Smooth muscle cell (in vitro differentiated cells): ENCODE measurements around the gene CPNE9. TPM values are rescaled to one million over a fixed set of nuclear protein-coding genes. Genes with fewer than 3 reads are reported as not detected.

ENCODE experiments used
- DNase-seq: peaks from one replicate; lab custom pipeline; 2025; ENCODE audit not compliant: unreplicated experiment; lab: John Stamatoyannopoulos, UW
- H2AFZ ChIP-seq: fragments of 200-600 bp; sonication (generic); 2 replicates; pipeline ENCODE4 v1.6.0; 2016; ENCODE audit warnings: antibody characterized with exemption, low read depth, mild to moderate bottlenecking
- H3F3A ChIP-seq: fragments of 200-600 bp; sonication (generic); 2 replicates; pipeline ENCODE4 v1.6.0; 2017; ENCODE audit warnings: antibody characterized with exemption, low read depth
- H3K27ac ChIP-seq: fragments of 200-600 bp; sonication (generic); 2 replicates; pipeline ENCODE4 v1.5.1; 2016; ENCODE audit warnings: low read depth, mild to moderate bottlenecking
- H3K27me3 ChIP-seq: fragments of 200-600 bp; sonication (generic); 2 replicates; pipeline ENCODE4 v1.6.1; 2016; ENCODE audit warnings: low read depth, mild to moderate bottlenecking
- H3K36me3 ChIP-seq: fragments of 200-600 bp; sonication (generic); 2 replicates; pipeline ENCODE4 v1.5.1; 2016; ENCODE audit warnings: low read depth
- H3K4me1 ChIP-seq: fragments of 200-600 bp; sonication (generic); 2 replicates; pipeline ENCODE4 v1.5.1; 2016; ENCODE audit warnings: low read depth
- H3K4me2 ChIP-seq: fragments of 200-600 bp; sonication (generic); 2 replicates; pipeline ENCODE4 v1.6.0; 2016; ENCODE audit warnings: mild to moderate bottlenecking
- H3K4me3 ChIP-seq: fragments of 200-600 bp; sonication (generic); 2 replicates; pipeline ENCODE4 v1.5.1; 2016; ENCODE audit warnings: mild to moderate bottlenecking
- H3K79me2 ChIP-seq: fragments of 200-600 bp; sonication (generic); 2 replicates; pipeline ENCODE4 v1.6.0; 2016; ENCODE audit warnings: low read depth, mild to moderate bottlenecking
- H3K9ac ChIP-seq: fragments of 200-600 bp; sonication (generic); 2 replicates; pipeline ENCODE4 v1.6.0; 2016; ENCODE audit warnings: low read depth
- H3K9me3 ChIP-seq: fragments of 200-600 bp; sonication (generic); replicated peaks from 2 replicates; pipeline ENCODE4 v1.5.1; 2016; ENCODE audit warnings: low read depth
- H4K20me1 ChIP-seq: fragments of 200-600 bp; sonication (generic); 2 replicates; pipeline ENCODE4 v1.6.0; 2016; ENCODE audit warnings: low read depth
- CTCF ChIP-seq: fragments of 200-600 bp; sonication (generic); IDR thresholded peaks from 2 replicates; pipeline ENCODE4 v1.5.1; 2017; ENCODE audit warnings: borderline replicate concordance, mild to moderate bottlenecking, antibody characterized with exemption; ENCODE audit not compliant: insufficient read depth, poor library complexity, severe bottlenecking
- WGBS: methylation state at CpG from one replicate; pipeline ENCODE4 v1.1.7; 2016; ENCODE audit warnings: low lambda C conversion rate; 5-methylcytosine and 5-hydroxymethylcytosine counted together
- polyA plus RNA-seq: library from polyadenylated mRNA; unstranded; fragments of >200 nt; fragmentation: Nextera tagmentation; extraction: Ambion mirVana; gene quantifications from 2 replicates; pipeline ENCODE4 v1.2.1, GENCODE V29; 2016
- total RNA-seq: library from RNA; depleted of rRNA; stranded (reverse); fragments of >200 nt; gene quantifications from 2 replicates; pipeline ENCODE4 v1.2.3, GENCODE V29; 2014

Gene CPNE9
- total and polyA plus RNA-seq, 2 experiments from 2014 or later, result not detected

- Histone ChIP-seq H3K9me3 (no peaks in the 10 kb centered on the region), H3K9ac (peak within 1 kb of the TSS; percentile 100), H3K79me2 (peaks cover 40% of the 10 kb centered on the region), H4K20me1 (peaks cover 21% of the 10 kb centered on the region), H3K27ac (peak within 1 kb of the TSS; percentile 99), H3K27me3 (no peaks in the 10 kb centered on the region), H3K36me3 (peaks cover 3% of the 10 kb centered on the region), H3K4me3 (peak within 1 kb of the TSS; percentile 89), H3F3A (no peaks in the 10 kb centered on the region), H3K4me2 (peak within 1 kb of the TSS; percentile 95), H3K4me1 (peaks cover 15% of the 10 kb centered on the region), H2AFZ (peak within 1 kb of the TSS; percentile 96)
- WGBS, result under 1% methylated on average over 57 of the region's 88 CpGs
- DNase-seq, result peak; percentile 98
- TF ChIP-seq CTCF, result no peak
These were observed 27.8 kb downstream of the CPNE9 start, which contains the start of gene BRPF1 for GRCh38 chr3:9731206-9732079. Gene BRPF1, plus strand, starts transcription at chr3:9731735. Its CDS starts 2,406 bp downstream, at chr3:9734141.

GRCh38 chr3:9732080-9732739, 28.6 kb downstream of the CPNE9 start:
- Histone ChIP-seq H2AFZ (peak overlapping the region; percentile 96), H3K36me3 (peaks cover 3% of the 10 kb centered on the region), H3K79me2 (peaks cover 48% of the 10 kb centered on the region), H3F3A (no peaks in the 10 kb centered on the region), H3K4me2 (peak overlapping the region; percentile 95), H3K9me3 (no peaks in the 10 kb centered on the region), H3K4me3 (peak overlapping the region; percentile 89), H3K9ac (peak overlapping the region; percentile 100), H3K27ac (peak overlapping the region; percentile 99), H3K4me1 (peaks cover 15% of the 10 kb centered on the region), H4K20me1 (peaks cover 26% of the 10 kb centered on the region), H3K27me3 (no peaks in the 10 kb centered on the region)
- TF ChIP-seq CTCF, result no peak
- no peak for DNase-seq
- WGBS, result 7% methylated on average over 31 of the region's 41 CpGs

GRCh38 chr3:9732740-9733115, 29.1 kb downstream of the CPNE9 start:
- H3F3A ChIP-seq, result no peaks in the 10 kb centered on the region
- 64% methylated on average over 7 of the region's 7 CpGs for WGBS
- no peak overlapping the region for H3K27ac ChIP-seq
- H3K79me2 ChIP-seq, result peaks cover 51% of the 10 kb centered on the region
- DNase-seq, result no peak
- peak overlapping the region; percentile 95 for H3K4me2 ChIP-seq
- peaks cover 3% of the 10 kb centered on the region for H3K36me3 ChIP-seq
- H4K20me1 ChIP-seq, result peaks cover 30% of the 10 kb centered on the region
- no peaks in the 10 kb centered on the region for H3K9me3 ChIP-seq
- H3K4me1 ChIP-seq, result peaks cover 15% of the 10 kb centered on the region
- H3K27me3 ChIP-seq, result no peaks in the 10 kb centered on the region
- H3K4me3 ChIP-seq, result peak overlapping the region; percentile 89
- no peak overlapping the region for H2AFZ ChIP-seq
- no peak for TF ChIP-seq CTCF
- H3K9ac ChIP-seq, result peak overlapping the region; percentile 100
